Motor neuron (in vitro differentiated cells): ENCODE results near the gene GARRE1. TPM values are rescaled to one million over a fixed set of nuclear protein-coding genes. Genes with fewer than 3 reads are reported as not detected.
"Not testable (repeated sequence)": the region's sequence is repeated elsewhere in the genome, so short reads cannot be mapped to it uniquely, and the experiment has no call there.

Experiments
- ATAC-seq, 8 experiments: fragments of 200-7000 bp; cut with Tn5 transposase; replicated peaks in 6 of 8; 2 replicates each; pipeline ENCODE4 v1.8.0; 2021; ENCODE audit warnings: mild to moderate bottlenecking in 8 of 8, moderate library complexity in 8 of 8
- H3K27ac ChIP-seq, 2 donors: fragments of 250-450 bp; sonication (Bioruptor Pico); 2 replicates each; pipeline ENCODE4 v1.9.0; 2021; ENCODE audit warnings: antibody characterized with exemption in 2 of 2, mild to moderate bottlenecking in 2 of 2, moderate library complexity in 1 of 2
- H3K4me1 ChIP-seq, 2 donors: fragments of 250-450 bp; sonication (Bioruptor Pico); replicated peaks in 1 of 2; 2 replicates each; pipeline ENCODE4 v1.6.1; 2021; ENCODE audit warnings: antibody characterized with exemption in 2 of 2, mild to moderate bottlenecking in 2 of 2, moderate library complexity in 1 of 2
- H3K4me3 ChIP-seq, 5 donors: fragments of 250-450 bp; sonication (Bioruptor Pico); 2 replicates each; pipeline ENCODE4 v1.9.0; 2021; ENCODE audit warnings: antibody characterized with exemption in 5 of 5, mild to moderate bottlenecking in 5 of 5, moderate library complexity in 4 of 5
- WGBS, 10 experiments: fragments of 450-650 bp; shearing (Covaris generic); methylation state at CpG; one replicate each; pipeline ENCODE4 v1.0.0; 2022; 5-methylcytosine and 5-hydroxymethylcytosine counted together
- in situ Hi-C, 9 experiments: fragments of 400-800 bp; cut with MboI; loops; one replicate each; pipeline ENCODE4 v1.15.0; 2021; ENCODE audit warnings: low sequenced_read_pairs in 9 of 9, low pct_unique_long_range_greater_than_20kb in 2 of 9; ENCODE audit not compliant: unreplicated experiment in 9 of 9
- total RNA-seq, 8 experiments: library from RNA; unstranded; fragments of 300-600 nt; gene quantifications; 2 replicates each; pipeline versions ENCODE4 v1.2.3 to v1.2.4, GENCODE V29; 2022

The GARRE1 gene
- total RNA-seq, 8 experiments from 2014 or later = 5.9 to 23.2 (median 16.3) TPM

DNA sequence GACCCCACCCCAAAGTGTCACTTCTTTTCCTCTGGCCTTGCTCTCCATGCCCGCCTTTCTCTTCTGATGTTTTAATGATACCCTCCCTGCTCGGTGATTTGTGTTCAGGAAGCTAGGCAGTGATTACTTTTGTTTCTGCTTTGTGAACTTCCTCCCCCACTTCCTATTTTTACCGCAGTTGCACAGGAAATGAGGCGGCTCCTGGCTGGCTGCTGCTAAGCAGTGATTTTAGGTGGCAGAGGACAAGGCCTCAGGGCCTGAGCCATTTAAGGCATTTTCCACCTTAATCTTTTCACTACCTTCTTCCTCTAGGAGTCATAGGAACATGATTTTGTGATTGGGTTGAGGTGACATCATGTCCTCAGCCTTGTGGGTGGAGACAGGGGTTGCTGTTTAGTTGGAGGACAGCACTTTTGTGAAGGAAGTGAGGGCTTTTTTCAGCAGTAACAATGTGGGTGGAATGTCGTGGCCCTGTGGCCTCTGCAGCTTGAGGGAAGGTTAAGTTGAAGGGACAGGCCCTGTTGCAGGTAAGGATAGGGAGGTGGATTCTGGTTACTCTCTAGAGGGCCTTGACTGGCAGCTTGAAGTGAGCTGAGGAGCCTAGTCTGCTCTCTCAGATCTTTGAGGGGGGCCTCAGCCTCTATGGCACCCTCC, 15.7 kb downstream of the GARRE1 start:
- Histone ChIP-seq H3K4me3 (no peak overlapping the region), H3K4me1 (no peaks in the 10 kb centered on the region), H3K27ac (no peak overlapping the region)
- in situ Hi-C loops = no loop called here
- 0 to 90% (median 64%) methylated on average over 2 to 5 of the region's 5 CpGs; no CpG with 5 or more reads in 1 of the 10 experiments for WGBS, 10 experiments
- peak in 4 of 8 experiments; percentile 10 to 93 (median 66) for ATAC-seq

- in situ Hi-C loops = no loop called here
- Histone ChIP-seq H3K27ac (no peak overlapping the region), H3K4me1 (no peaks in the 10 kb centered on the region), H3K4me3 (no peak overlapping the region)
- 51 to 100% (median 91%) methylated on average over 1 to 4 of the region's 4 CpGs; no CpG with 5 or more reads in 3 of the 10 experiments for WGBS, 10 experiments
- no peak for ATAC-seq
Measured at GRCh38 chr19:34273121-34273520, 18.8 kb downstream of the GARRE1 start.

DNA sequence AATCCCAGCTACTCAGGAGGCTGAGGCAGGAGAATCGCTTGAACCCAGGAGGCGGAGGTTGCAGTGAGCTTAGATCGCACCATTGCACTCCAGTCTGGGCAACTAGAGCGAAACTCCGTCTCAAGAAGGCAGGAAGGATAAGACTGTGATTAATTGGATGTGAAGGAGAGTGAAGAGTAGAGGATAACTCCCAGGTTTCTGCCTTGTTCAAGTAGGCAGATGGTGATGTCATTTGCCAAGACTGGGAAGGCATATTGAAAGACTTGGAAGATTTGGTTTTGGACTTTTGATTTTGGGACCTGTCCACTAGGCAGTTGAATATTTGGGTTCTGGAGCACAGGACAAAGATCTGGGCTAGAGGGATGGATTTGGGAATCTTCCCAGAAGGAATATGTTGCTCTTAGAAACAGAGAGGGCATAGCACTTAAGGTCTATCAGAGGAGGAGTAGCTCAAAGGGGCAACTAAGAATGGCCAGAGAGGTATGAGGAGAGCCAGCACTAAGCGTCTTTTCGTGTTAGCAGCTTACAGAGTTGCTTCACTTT, 20.0 kb downstream of the GARRE1 start:
- Histone ChIP-seq H3K4me1 (no peaks in the 10 kb centered on the region), H3K4me3 (no peak overlapping the region), H3K27ac (no peak overlapping the region)
- whole genome bisulfite sequencing, 10 experiments = 0 to 100% (median 92%) methylated on average over 1 to 7 of the region's 7 CpGs; no CpG with 5 or more reads in 1 of the 10 experiments
- in situ Hi-C loops = no loop called here
- ATAC-seq = peak in 2 of 8 experiments; percentile 39 to 64

DNA sequence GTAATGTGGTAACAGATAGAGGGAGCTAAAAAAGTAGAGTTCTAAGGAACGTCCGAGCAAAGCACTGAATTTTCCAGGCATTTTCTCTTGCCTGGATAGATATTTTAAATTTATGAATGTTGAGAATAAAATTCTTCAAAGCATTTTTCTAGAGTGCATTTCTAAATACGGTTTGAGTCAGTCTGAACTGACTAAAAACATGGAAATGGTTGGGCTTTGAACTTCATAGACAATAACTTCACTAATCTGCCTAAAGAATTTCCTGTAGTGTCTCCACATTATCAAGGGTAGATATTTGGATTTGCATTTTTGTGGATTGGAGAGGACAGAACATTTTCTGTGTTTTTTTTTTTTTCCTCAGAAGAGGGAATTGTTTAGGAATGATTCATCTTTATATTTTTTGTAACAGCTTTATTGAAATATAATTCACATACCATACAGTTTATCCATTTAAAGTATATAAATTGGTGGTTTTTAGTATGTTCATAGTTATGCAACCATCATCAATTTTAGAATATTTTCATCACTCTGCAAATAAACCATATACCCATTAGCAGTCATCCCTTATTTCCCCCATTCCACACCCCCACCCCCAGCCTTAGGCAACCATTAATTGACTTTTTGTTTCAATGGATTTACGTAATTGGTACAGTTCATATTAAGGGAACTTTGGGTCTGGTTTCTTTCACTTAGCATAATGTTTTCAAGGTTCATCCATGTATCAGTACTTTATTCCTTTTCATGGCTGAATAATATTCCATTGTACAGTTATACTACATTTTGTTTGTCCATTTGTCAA, 20.7 kb downstream of the GARRE1 start:
- Histone ChIP-seq H3K27ac (no peak overlapping the region), H3K4me3 (no peak overlapping the region), H3K4me1 (no peaks in the 10 kb centered on the region)
- peak in 3 of 8 experiments; percentile 34 to 78 (median 49) for ATAC-seq
- in situ Hi-C loops = no loop called here
- 6 to 97% (median 84%) methylated on average over 1 to 4 of the region's 4 CpGs for WGBS, 10 experiments

DNA sequence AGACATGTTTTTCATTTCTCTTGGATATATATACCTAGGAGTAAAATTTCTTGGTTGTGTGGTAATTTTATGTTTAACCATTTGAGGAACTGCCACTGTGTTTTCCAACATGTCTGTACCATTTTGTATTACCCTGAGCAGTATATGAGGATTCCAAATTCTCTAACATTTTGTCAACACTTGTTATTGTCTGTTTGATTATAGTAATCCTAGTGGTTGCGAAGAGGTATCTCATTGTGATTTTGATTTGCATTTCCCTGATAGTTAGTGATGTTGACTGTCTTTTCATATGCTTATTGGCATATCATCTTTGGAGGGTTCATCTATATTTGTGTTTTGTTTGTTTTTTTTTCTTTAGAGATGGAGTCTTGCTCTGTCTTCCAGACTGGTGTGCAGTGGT, 21.4 kb downstream of the GARRE1 start:
- H3K4me3 ChIP-seq = no peak overlapping the region
- ATAC-seq = no peak
- 83 to 100% (median 100%) methylated on average over 1 of the region's 1 CpG; no CpG with 5 or more reads in 3 of the 10 experiments for WGBS, 10 experiments
- H3K27ac ChIP-seq = no peak overlapping the region
- in situ Hi-C loops = no loop called here
- no peaks in the 10 kb centered on the region for H3K4me1 ChIP-seq

DNA sequence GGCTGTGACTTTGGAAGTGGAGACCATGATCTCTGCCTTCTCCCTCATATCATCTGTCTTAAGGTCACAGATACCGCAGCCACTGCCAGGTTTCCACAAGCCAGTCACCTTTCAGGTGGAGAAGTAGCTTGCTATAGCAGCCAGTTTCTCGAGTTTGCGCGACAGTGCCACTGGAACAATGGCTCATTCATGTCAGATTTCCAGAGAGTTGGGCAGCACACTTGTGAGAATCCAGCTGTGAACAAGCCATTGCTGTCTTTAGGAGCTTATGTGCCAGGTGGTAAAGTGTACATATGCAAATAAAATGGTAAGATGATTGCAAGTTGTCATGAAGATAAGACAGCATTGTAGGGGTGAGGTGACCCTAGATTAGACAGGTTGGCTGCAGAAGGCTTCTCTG, 22.3 kb downstream of the GARRE1 start:
- WGBS, 10 experiments = 0 to 100% (median 67%) methylated on average over 1 to 4 of the region's 4 CpGs; no CpG with 5 or more reads in 5 of the 10 experiments
- ATAC-seq = no peak
- in situ Hi-C loops = no loop called here
- H3K4me1 ChIP-seq = no peaks in the 10 kb centered on the region
- H3K27ac ChIP-seq = no peak overlapping the region
- no peak overlapping the region for H3K4me3 ChIP-seq

- Histone ChIP-seq H3K4me1 (no peaks in the 10 kb centered on the region), H3K27ac (no peak overlapping the region), H3K4me3 (no peak overlapping the region)
- in situ Hi-C loops = no loop called here
- ATAC-seq = no peak
- WGBS, 10 experiments = 60 to 97% (median 90%) methylated on average over 2 to 4 of the region's 4 CpGs
Measured at GRCh38 chr19:34277244-34277643, 22.9 kb downstream of the GARRE1 start.

DNA sequence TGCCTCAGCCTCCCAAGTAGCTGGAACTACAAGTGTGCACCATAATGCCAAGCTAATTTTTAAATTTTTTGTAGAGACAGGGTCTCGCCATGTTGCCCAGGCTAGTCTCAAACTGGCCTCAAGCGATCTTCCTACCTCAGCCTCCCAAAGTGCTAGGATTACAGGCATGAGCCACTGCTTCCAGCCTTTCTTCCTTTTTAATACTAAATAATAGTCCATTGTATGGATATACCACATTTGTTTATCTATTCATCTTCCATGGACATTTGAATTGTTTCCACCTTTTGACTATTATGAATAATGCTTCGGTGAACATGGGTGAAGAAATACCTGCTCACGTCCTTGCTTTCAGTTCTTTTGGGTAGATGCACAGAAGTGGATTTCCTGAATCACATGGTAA, 24.4 kb downstream of the GARRE1 start:
- Histone ChIP-seq H3K4me3 (no peak overlapping the region), H3K27ac (no peak overlapping the region), H3K4me1 (no peaks in the 10 kb centered on the region)
- no peak for ATAC-seq
- in situ Hi-C loops = no loop called here
- 77 to 100% (median 100%) methylated on average over 1 to 3 of the region's 4 CpGs; no CpG with 5 or more reads in 1 of the 10 experiments for WGBS, 10 experiments

DNA sequence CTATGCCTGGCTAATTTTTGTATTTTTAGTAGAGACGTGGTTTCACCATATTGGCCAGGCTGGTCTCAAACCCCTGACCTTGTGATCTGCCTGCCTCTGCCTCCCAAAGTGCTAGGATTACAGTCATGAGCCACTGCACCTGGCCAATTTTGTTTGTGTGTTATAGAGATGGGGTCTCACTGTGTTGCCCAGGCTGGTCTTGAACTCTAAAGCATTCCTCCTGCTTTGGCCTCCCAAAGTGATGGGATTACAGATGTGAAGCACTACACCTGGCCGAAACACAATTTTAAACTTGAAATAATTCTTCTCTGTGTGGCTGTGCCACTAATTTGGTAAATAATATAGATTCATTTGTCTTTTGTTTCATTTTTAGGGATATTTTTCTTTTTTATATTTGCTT, 27.1 kb downstream of the GARRE1 start:
- H3K4me1 ChIP-seq, in situ Hi-C loops, H3K27ac ChIP-seq, H3K4me3 ChIP-seq, ATAC-seq: not testable (repeated sequence)
- 86 to 100% (median 96%) methylated on average over 1 to 2 of the region's 2 CpGs; no CpG with 5 or more reads in 3 of the 10 experiments for WGBS, 10 experiments

- Histone ChIP-seq H3K4me1 (no peaks in the 10 kb centered on the region), H3K27ac (no peak overlapping the region), H3K4me3 (no peak overlapping the region)
- in situ Hi-C loops = no loop called here
- 67 to 100% (median 92%) methylated on average over 1 to 2 of the region's 2 CpGs; no CpG with 5 or more reads in 2 of the 10 experiments for WGBS, 10 experiments
- ATAC-seq = no peak
Measured at GRCh38 chr19:34282611-34283519, 28.5 kb downstream of the GARRE1 start.

DNA sequence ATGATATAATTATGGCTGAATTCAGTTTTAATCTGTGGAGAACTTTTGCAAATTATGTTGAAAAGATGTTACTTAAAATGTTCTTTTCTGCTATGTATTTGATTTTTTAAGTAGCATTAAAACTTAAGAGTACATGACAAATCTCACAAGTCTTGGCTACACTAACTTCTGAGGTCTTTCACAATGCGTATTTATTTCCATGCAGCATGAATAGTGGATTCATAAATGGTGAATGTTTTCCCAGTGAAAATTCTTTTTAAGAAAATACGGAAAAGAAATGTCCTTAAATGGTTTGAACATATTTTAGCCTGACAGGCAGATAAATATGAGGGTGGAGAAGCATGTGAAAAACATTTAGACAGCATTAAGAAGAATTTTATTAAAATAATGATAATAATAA, 30.2 kb downstream of the GARRE1 start:
- no peak for ATAC-seq
- H3K27ac ChIP-seq = no peak overlapping the region
- H3K4me1 ChIP-seq = no peaks in the 10 kb centered on the region
- in situ Hi-C loops = no loop called here
- H3K4me3 ChIP-seq = no peak overlapping the region
- 61 to 100% (median 86%) methylated on average over 1 to 2 of the region's 2 CpGs for WGBS, 10 experiments

GRCh38 chr19:34287662-34288140, 33.3 kb downstream of the GARRE1 start:
- no peak for ATAC-seq
- in situ Hi-C loops = no loop called here
- no peak overlapping the region for H3K4me3 ChIP-seq
- H3K27ac ChIP-seq = no peak overlapping the region
- no peaks in the 10 kb centered on the region for H3K4me1 ChIP-seq
- WGBS, 10 experiments = 86 to 100% (median 100%) methylated on average over 1 to 3 of the region's 3 CpGs; no CpG with 5 or more reads in 3 of the 10 experiments
